ENCODE data around the gene SLC7A9. TPM values are rescaled to one million over a fixed set of nuclear protein-coding genes. Genes with fewer than 3 reads are reported as not detected.

The SLC7A9 gene
- polyA plus RNA-seq, 2 of the 4 experiments (the other 2 are of a cell fraction) = 0.50 to 0.62 TPM

DNA sequence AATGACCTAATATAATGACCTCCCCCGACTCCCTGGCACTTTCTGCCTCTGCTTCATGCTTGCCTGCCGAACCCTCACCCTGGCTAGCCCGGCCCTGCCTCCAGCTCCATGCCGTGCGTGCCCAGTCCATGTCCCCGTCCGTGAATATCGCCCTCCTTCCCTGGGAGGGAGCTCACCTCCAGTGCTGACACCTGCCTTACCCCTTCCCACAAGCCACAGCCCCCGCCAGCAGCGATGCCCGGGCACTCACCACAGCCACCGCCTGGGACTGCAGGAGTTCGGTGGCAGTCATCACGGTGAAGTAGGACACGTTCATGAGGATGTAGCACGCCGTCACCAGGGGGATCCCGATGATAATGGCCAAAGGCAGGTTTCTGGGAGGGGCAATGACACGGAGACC, 10.0 kb downstream of the SLC7A9 start:
- H3K4me2 ChIP-seq = no peak overlapping the region
- H3K4me3 ChIP-seq = no peak overlapping the region
- ChIA-PET POLR2A (no interaction called here), CTCF (no interaction called here)
- FAIRE-seq (no peak), ATAC-seq (no peak), DNase-seq (ENCODE audit: low read depth in 1 of 2, low spot score in 1 of 2) (no peak)
- no peak overlapping the region for H3K27ac ChIP-seq
- no peaks in the 10 kb centered on the region for H3K4me1 ChIP-seq
- TF ChIP-seq, protein P1, sequence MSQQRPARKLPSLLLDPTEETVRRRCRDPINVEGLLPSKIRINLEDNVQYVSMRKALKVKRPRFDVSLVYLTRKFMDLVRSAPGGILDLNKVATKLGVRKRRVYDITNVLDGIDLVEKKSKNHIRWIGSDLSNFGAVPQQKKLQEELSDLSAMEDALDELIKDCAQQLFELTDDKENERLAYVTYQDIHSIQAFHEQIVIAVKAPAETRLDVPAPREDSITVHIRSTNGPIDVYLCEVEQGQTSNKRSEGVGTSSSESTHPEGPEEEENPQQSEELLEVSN (IDR thresholded peaks at IDR 0.05; ENCODE audit: borderline replicate concordance, low read depth) = no peak
- no peak for TF ChIP-seq FOXS1 (CRISPR knock-in tag; IDR thresholded peaks at IDR 0.05)
- TF ChIP-seq SREBF2 (IDR thresholded peaks at IDR 0.05) = no peak
- TF ChIP-seq RARB (CRISPR knock-in tag; IDR thresholded peaks at IDR 0.05) = no peak
- TF ChIP-seq, protein P2, sequence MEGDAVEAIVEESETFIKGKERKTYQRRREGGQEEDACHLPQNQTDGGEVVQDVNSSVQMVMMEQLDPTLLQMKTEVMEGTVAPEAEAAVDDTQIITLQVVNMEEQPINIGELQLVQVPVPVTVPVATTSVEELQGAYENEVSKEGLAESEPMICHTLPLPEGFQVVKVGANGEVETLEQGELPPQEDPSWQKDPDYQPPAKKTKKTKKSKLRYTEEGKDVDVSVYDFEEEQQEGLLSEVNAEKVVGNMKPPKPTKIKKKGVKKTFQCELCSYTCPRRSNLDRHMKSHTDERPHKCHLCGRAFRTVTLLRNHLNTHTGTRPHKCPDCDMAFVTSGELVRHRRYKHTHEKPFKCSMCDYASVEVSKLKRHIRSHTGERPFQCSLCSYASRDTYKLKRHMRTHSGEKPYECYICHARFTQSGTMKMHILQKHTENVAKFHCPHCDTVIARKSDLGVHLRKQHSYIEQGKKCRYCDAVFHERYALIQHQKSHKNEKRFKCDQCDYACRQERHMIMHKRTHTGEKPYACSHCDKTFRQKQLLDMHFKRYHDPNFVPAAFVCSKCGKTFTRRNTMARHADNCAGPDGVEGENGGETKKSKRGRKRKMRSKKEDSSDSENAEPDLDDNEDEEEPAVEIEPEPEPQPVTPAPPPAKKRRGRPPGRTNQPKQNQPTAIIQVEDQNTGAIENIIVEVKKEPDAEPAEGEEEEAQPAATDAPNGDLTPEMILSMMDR (IDR thresholded peaks at IDR 0.05) = no peak
- TF ChIP-seq, protein P3, sequence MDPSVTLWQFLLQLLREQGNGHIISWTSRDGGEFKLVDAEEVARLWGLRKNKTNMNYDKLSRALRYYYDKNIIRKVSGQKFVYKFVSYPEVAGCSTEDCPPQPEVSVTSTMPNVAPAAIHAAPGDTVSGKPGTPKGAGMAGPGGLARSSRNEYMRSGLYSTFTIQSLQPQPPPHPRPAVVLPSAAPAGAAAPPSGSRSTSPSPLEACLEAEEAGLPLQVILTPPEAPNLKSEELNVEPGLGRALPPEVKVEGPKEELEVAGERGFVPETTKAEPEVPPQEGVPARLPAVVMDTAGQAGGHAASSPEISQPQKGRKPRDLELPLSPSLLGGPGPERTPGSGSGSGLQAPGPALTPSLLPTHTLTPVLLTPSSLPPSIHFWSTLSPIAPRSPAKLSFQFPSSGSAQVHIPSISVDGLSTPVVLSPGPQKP (IDR thresholded peaks at IDR 0.05; ENCODE audit: low read depth, low read length) = no peak
- TF ChIP-seq RNF2 (IDR thresholded peaks at IDR 0.05; ENCODE audit: borderline replicate concordance, low read depth) = no peak
- no peak for TF ChIP-seq ZFP36 (IDR thresholded peaks at IDR 0.05; ENCODE audit: borderline replicate concordance, partially characterized antibody)
- TF ChIP-seq CEBPB (IDR thresholded peaks at IDR 0.05) = no peak
- no peak for TF ChIP-seq TP53 (CRISPR knock-in tag; IDR thresholded peaks at IDR 0.05)
- TF ChIP-seq NPAS2 (CRISPR knock-in tag; IDR thresholded peaks at IDR 0.05; ENCODE audit: borderline replicate concordance) = no peak
- no peak for TF ChIP-seq JUNB (IDR thresholded peaks at IDR 0.05)
- no peaks in the 10 kb centered on the region for H3K9me3 ChIP-seq
- 79% methylated on average over 19 of the region's 19 CpGs for WGBS (ENCODE audit: missing lambda C conversion rate)

DNA sequence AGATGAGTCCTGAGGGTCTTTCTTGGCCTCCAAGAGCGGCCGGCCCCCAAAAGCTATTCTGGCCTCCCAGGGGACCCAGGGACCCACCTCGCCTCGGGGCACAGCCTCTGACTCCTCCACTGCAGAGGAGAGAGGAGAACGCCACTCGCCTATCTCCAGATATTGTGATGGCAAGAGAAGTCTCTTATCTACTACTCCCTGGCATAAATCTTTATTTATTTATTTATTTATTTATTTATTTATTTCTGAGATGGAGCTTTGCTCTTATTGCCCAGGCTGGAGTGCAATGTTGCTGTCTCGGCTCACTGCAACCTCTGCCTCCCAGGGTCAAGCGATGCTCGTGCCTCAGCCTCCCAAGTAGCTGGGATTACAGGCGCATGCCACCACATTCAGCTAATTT, 11.0 kb downstream of the SLC7A9 start:
- H3K4me1 ChIP-seq = no peaks in the 10 kb centered on the region
- POLR2A ChIA-PET = no interaction called here
- ATAC-seq (no peak), FAIRE-seq (no peak), DNase-seq (ENCODE audit: low read depth in 1 of 2, low spot score in 1 of 2) (no peak)
- H3K9me3 ChIP-seq = no peaks in the 10 kb centered on the region
- CTCF ChIA-PET = interaction anchor here (0.8 kb wide), 1 partner anchor 22 kb away, joined by 3 read pairs; no protein-coding TSS in a partner anchor
- TF ChIP-seq ZC3H11A (IDR thresholded peaks at IDR 0.05) = peak; percentile 83
- TF ChIP-seq TP53 (CRISPR knock-in tag; IDR thresholded peaks at IDR 0.05) = no peak
- no peak for TF ChIP-seq EP300 (IDR thresholded peaks at IDR 0.05)
- H3K4me2 ChIP-seq = no peak overlapping the region
- H3K27ac ChIP-seq = no peak overlapping the region
- H3K4me3 ChIP-seq = no peak overlapping the region
- WGBS (ENCODE audit: missing lambda C conversion rate) = 66% methylated on average over 10 of the region's 10 CpGs

DNA sequence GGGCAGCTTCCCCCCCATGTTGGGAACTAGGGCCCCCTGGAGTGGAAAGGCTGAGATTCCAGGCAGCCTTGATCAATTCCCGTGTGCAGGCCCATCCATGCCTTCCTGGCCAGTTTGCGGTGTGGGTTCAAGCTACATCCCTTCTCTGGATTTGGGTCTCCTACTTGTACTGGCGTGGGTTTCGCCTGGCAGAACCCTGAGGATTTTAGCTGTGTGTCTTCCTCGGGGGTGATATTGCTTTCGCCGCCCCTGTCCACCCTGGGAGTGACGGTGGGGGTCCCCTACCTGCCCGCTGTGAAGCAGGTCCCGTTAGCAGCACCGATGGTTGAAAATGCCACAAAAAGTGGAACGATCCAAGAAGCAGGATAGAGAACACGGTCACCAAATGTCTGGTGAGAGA, 11.4 kb downstream of the SLC7A9 start:
- POLR2A ChIA-PET = no interaction called here
- Histone ChIP-seq H3K4me1 (no peaks in the 10 kb centered on the region), H3K9me3 (no peaks in the 10 kb centered on the region), H3K4me2 (no peak overlapping the region), H3K4me3 (no peak overlapping the region), H3K27ac (no peak overlapping the region)
- FAIRE-seq = peak; percentile 7
- DNase-seq (ENCODE audit: low read depth in 1 of 2, low spot score in 1 of 2) = no peak
- no peak for ATAC-seq
- CTCF ChIA-PET = no interaction called here
- TF ChIP-seq HOXB5 (CRISPR knock-in tag; IDR thresholded peaks at IDR 0.05) = no peak
- no peak for TF ChIP-seq MYC (IDR thresholded peaks at IDR 0.05; ENCODE audit: borderline replicate concordance, low read length)
- TF ChIP-seq ZFP36 (IDR thresholded peaks at IDR 0.05; ENCODE audit: borderline replicate concordance, partially characterized antibody) = no peak
- TF ChIP-seq, protein P4, sequence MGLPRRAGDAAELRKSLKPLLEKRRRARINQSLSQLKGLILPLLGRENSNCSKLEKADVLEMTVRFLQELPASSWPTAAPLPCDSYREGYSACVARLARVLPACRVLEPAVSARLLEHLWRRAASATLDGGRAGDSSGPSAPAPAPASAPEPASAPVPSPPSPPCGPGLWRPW (IDR thresholded peaks at IDR 0.05) = no peak
- TF ChIP-seq GATA3 (IDR thresholded peaks at IDR 0.05; ENCODE audit: borderline replicate concordance) = no peak
- TF ChIP-seq TFCP2L1 (CRISPR knock-in tag; IDR thresholded peaks at IDR 0.05) = no peak
- no peak for TF ChIP-seq EHF (CRISPR knock-in tag; IDR thresholded peaks at IDR 0.05)
- no peak for TF ChIP-seq ZNF302 (CRISPR knock-in tag; IDR thresholded peaks at IDR 0.05)
- no peak for TF ChIP-seq NR3C1 (IDR thresholded peaks at IDR 0.05)
- TF ChIP-seq, protein P5, sequence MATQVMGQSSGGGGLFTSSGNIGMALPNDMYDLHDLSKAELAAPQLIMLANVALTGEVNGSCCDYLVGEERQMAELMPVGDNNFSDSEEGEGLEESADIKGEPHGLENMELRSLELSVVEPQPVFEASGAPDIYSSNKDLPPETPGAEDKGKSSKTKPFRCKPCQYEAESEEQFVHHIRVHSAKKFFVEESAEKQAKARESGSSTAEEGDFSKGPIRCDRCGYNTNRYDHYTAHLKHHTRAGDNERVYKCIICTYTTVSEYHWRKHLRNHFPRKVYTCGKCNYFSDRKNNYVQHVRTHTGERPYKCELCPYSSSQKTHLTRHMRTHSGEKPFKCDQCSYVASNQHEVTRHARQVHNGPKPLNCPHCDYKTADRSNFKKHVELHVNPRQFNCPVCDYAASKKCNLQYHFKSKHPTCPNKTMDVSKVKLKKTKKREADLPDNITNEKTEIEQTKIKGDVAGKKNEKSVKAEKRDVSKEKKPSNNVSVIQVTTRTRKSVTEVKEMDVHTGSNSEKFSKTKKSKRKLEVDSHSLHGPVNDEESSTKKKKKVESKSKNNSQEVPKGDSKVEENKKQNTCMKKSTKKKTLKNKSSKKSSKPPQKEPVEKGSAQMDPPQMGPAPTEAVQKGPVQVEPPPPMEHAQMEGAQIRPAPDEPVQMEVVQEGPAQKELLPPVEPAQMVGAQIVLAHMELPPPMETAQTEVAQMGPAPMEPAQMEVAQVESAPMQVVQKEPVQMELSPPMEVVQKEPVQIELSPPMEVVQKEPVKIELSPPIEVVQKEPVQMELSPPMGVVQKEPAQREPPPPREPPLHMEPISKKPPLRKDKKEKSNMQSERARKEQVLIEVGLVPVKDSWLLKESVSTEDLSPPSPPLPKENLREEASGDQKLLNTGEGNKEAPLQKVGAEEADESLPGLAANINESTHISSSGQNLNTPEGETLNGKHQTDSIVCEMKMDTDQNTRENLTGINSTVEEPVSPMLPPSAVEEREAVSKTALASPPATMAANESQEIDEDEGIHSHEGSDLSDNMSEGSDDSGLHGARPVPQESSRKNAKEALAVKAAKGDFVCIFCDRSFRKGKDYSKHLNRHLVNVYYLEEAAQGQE (IDR thresholded peaks at IDR 0.05) = no peak
- TF ChIP-seq HEYL (CRISPR knock-in tag; IDR thresholded peaks at IDR 0.05) = no peak
- TF ChIP-seq, protein P6, sequence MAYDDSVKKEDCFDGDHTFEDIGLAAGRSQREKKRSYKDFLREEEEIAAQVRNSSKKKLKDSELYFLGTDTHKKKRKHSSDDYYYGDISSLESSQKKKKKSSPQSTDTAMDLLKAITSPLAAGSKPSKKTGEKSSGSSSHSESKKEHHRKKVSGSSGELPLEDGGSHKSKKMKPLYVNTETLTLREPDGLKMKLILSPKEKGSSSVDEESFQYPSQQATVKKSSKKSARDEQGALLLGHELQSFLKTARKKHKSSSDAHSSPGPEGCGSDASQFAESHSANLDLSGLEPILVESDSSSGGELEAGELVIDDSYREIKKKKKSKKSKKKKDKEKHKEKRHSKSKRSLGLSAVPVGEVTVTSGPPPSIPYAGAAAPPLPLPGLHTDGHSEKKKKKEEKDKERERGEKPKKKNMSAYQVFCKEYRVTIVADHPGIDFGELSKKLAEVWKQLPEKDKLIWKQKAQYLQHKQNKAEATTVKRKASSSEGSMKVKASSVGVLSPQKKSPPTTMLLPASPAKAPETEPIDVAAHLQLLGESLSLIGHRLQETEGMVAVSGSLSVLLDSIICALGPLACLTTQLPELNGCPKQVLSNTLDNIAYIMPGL (CRISPR knock-in tag; IDR thresholded peaks at IDR 0.05; ENCODE audit: borderline replicate concordance) = no peak
- no peak for TF ChIP-seq RARB (CRISPR knock-in tag; IDR thresholded peaks at IDR 0.05)
- no peak for TF ChIP-seq MAZ (IDR thresholded peaks at IDR 0.05; ENCODE audit: borderline replicate concordance, low read depth, low read length)
- WGBS (ENCODE audit: missing lambda C conversion rate) = 62% methylated on average over 13 of the region's 13 CpGs
